22Rv1 (cell line): ENCODE results near the gene TPM2.

Source experiments
- ZFX ChIP-seq: fragments of 450-650 bp; IDR thresholded peaks from 2 replicates; pipeline ENCODE4 v1.6.1; 2017; ENCODE audit warnings: antibody characterized with exemption, borderline replicate concordance
- TF ChIP-seq, protein P1 (sequence below): fragments of 450-650 bp; IDR thresholded peaks from 2 replicates; pipeline ENCODE4 v1.5.1; 2017; ENCODE audit warnings: mild to moderate bottlenecking

GRCh38 chr9:35664531-35665470 lies 24.9 kb downstream of the TPM2 start, which contains the start of gene ARHGEF39:
- TF ChIP-seq, protein P1, sequence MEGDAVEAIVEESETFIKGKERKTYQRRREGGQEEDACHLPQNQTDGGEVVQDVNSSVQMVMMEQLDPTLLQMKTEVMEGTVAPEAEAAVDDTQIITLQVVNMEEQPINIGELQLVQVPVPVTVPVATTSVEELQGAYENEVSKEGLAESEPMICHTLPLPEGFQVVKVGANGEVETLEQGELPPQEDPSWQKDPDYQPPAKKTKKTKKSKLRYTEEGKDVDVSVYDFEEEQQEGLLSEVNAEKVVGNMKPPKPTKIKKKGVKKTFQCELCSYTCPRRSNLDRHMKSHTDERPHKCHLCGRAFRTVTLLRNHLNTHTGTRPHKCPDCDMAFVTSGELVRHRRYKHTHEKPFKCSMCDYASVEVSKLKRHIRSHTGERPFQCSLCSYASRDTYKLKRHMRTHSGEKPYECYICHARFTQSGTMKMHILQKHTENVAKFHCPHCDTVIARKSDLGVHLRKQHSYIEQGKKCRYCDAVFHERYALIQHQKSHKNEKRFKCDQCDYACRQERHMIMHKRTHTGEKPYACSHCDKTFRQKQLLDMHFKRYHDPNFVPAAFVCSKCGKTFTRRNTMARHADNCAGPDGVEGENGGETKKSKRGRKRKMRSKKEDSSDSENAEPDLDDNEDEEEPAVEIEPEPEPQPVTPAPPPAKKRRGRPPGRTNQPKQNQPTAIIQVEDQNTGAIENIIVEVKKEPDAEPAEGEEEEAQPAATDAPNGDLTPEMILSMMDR = peak; percentile 77
- TF ChIP-seq ZFX = no peak
